WTC11 (cell line): ENCODE results near the gene SLC12A2.

ENCODE experiments used
- CTCF ChIP-seq: fragments of 200-600 bp; IDR thresholded peaks from 2 replicates; pipeline ENCODE4 v1.8.0; 2022; ENCODE audit warnings: antibody characterized with exemption
- MAX ChIP-seq: sonication (generic); formaldehyde crosslinking; IDR thresholded peaks from 2 replicates; pipeline ENCODE4 v1.8.0; 2022; ENCODE audit warnings: mild to moderate bottlenecking, missing genetic modification reagents
- TP53 ChIP-seq: sonication (generic); formaldehyde crosslinking; IDR thresholded peaks from 2 replicates; pipeline ENCODE4 v1.8.1; 2023; ENCODE audit warnings: mild to moderate bottlenecking, missing genetic modification reagents
- ZNF138 ChIP-seq: sonication (generic); formaldehyde crosslinking; conservative IDR thresholded peaks from 2 replicates; pipeline ENCODE4 v1.8.1; 2022; ENCODE audit warnings: mild to moderate bottlenecking, moderate library complexity, missing genetic modification reagents

- no peak for TF ChIP-seq MAX (CRISPR knock-in tag)
- TF ChIP-seq CTCF = no peak
- no peak for TF ChIP-seq ZNF138 (CRISPR knock-in tag)
- no peak for TF ChIP-seq TP53 (CRISPR knock-in tag)
Observed at GRCh38 chr5:128192368-128192767, 108.8 kb downstream of the SLC12A2 start.
